AG04449 (cell line): ENCODE results near the gene PBRM1.
"Not testable (repeated sequence)": the region's sequence is repeated elsewhere in the genome, so short reads cannot be mapped to it uniquely, and the experiment has no call there.

ENCODE experiments used
- CTCF ChIA-PET: fragments of 350-600 bp; formaldehyde crosslinking; extraction: SDS; loops from one replicate; lab custom pipeline; 2021; ENCODE audit warnings: antibody characterized with exemption; lab: Yijun Ruan, JAX
- POLR2A ChIA-PET: fragments of 400-600, 350-600 bp; formaldehyde crosslinking; extraction: SDS; loops from one replicate; lab custom pipeline; 2020; ENCODE audit warnings: antibody characterized with exemption, inconsistent platforms; lab: Yijun Ruan, JAX
- DNase-seq: peaks from one replicate; pipeline ENCODE4 v3.0.0-alpha.2; 2010; ENCODE audit warnings: low read depth, low spot score
- H3K4me3 ChIP-seq: 2 replicates; pipeline ENCODE4 v1.5.1; 2011; ENCODE audit warnings: low read depth, mild to moderate bottlenecking, control low read depth, low read length
- CTCF ChIP-seq: IDR thresholded peaks from one replicate; pipeline ENCODE4 v1.5.1; 2011; ENCODE audit warnings: mild to moderate bottlenecking, moderate library complexity, low read length, control low read depth, inconsistent platforms; ENCODE audit not compliant: insufficient read depth; ENCODE audit errors: missing control alignments

Gene PBRM1

GRCh38 chr3:52679811-52680210 is 5.9 kb downstream of the PBRM1 start:
- DNase-seq, result no peak
- no peak overlapping the region for H3K4me3 ChIP-seq
- no peak for TF ChIP-seq CTCF
- ChIA-PET POLR2A (no interaction called here), CTCF (interaction anchor here (1.3 kb wide), 1 partner anchor 252 kb away, joined by 4 read pairs; no protein-coding TSS in a partner anchor)

- DNase-seq, result no peak
- POLR2A ChIA-PET, result no interaction called here
- CTCF ChIA-PET, result interaction anchor here (1.3 to 1.5 kb wide), 2 partner anchors 232 to 251 kb away, joined by 3 to 4 read pairs; no protein-coding TSS in a partner anchor
Measured at GRCh38 chr3:52679199-52679538, 6.5 kb downstream of the PBRM1 start.

GRCh38 chr3:52678265-52679198 is 7.2 kb downstream of the PBRM1 start:
- H3K4me3 ChIP-seq, result no peak overlapping the region
- TF ChIP-seq CTCF, result no peak
- no peak for DNase-seq
- POLR2A ChIA-PET, result no interaction called here
- CTCF ChIA-PET, result interaction anchor here (0.9 to 1.5 kb wide), 3 partner anchors 231 to 251 kb away, joined by 3 to 4 read pairs (median 4); no protein-coding TSS in a partner anchor

More at GRCh38 chr3:52679199-52679538, 6.5 kb downstream of the PBRM1 start:
- no peak overlapping the region for H3K4me3 ChIP-seq
- no peak for TF ChIP-seq CTCF

- CTCF ChIA-PET, H3K4me3 ChIP-seq, DNase-seq, POLR2A ChIA-PET: not testable (repeated sequence)
Measured at GRCh38 chr3:52676201-52676600, 9.5 kb downstream of the PBRM1 start.

GRCh38 chr3:52671676-52672075 is 14.0 kb downstream of the PBRM1 start:
- DNase-seq, result no peak
- no peak for TF ChIP-seq CTCF
- no peak overlapping the region for H3K4me3 ChIP-seq
- ChIA-PET CTCF (interaction anchor here (1.0 to 1.2 kb wide), 2 partner anchors 10 to 243 kb away, joined by 3 read pairs; no protein-coding TSS in a partner anchor), POLR2A (interaction anchor here (1.3 to 1.5 kb wide), 2 partner anchors 21 to 136 kb away, joined by 4 to 6 read pairs; no protein-coding TSS in a partner anchor)

- no peak for TF ChIP-seq CTCF
- no peak overlapping the region; the same call in 1 of the 2 replicates for H3K4me3 ChIP-seq
- DNase-seq, result peak; percentile 100
- POLR2A ChIA-PET, result interaction anchor here (0.7 to 1.5 kb wide), 5 partner anchors 17 to 201 kb away, joined by 3 to 6 read pairs (median 3); no protein-coding TSS in a partner anchor
- CTCF ChIA-PET, result interaction anchor here (1.0 kb wide), 1 partner anchor 10 kb away, joined by 3 read pairs; no protein-coding TSS in a partner anchor
Measured at GRCh38 chr3:52670621-52671521, 14.8 kb downstream of the PBRM1 start.
